GM23248 (cell line): ENCODE measurements around the gene USP17L21. TPM values are rescaled to one million over a fixed set of nuclear protein-coding genes. Genes with fewer than 3 reads are reported as not detected.

Experiments used
- polyA plus RNA-seq: library from polyadenylated mRNA; unstranded; fragments of >200 nt; fragmentation: Nextera tagmentation; extraction: Ambion mirVana; gene quantifications from 2 replicates; pipeline ENCODE4 v1.2.1, GENCODE V29; 2016
- total RNA-seq: library from RNA; depleted of rRNA; stranded (reverse); fragments of >200 nt; shearing (Covaris generic); gene quantifications from 2 replicates; pipeline ENCODE4 v1.2.3, GENCODE V29; 2014; rRNA removed

Gene USP17L21
- total and polyA plus RNA-seq, 2 experiments from 2014 or later: not detected

Other genes with a start within 250 kb of the USP17L21 start
- not detected in 2 replicates for gene FAM90A26, start 92.5 kb upstream of the USP17L21 start, total RNA-seq
- not detected in 2 replicates for gene FAM90A26, start 92.5 kb upstream of the USP17L21 start, polyA plus RNA-seq
- gene USP17L10, start 52.2 kb upstream of the USP17L21 start, total RNA-seq: not detected in 2 replicates
- gene USP17L10, start 52.2 kb upstream of the USP17L21 start, polyA plus RNA-seq: not detected in 2 replicates
- gene USP17L11, start 47.5 kb upstream of the USP17L21 start, total RNA-seq: not detected in 2 replicates
- not detected in 2 replicates for gene USP17L11, start 47.5 kb upstream of the USP17L21 start, polyA plus RNA-seq
- not detected in 2 replicates for gene USP17L12, start 42.7 kb upstream of the USP17L21 start, total RNA-seq
- not detected in 2 replicates for gene USP17L12, start 42.7 kb upstream of the USP17L21 start, polyA plus RNA-seq
- not detected in 2 replicates for gene USP17L13, start 38.0 kb upstream of the USP17L21 start, total RNA-seq
- not detected in 2 replicates for gene USP17L13, start 38.0 kb upstream of the USP17L21 start, polyA plus RNA-seq
- gene USP17L15, start 28.5 kb upstream of the USP17L21 start, total RNA-seq: not detected in 2 replicates
- not detected in 2 replicates for gene USP17L15, start 28.5 kb upstream of the USP17L21 start, polyA plus RNA-seq
- not detected in 2 replicates for gene USP17L17, start 19.0 kb upstream of the USP17L21 start, total RNA-seq
- gene USP17L17, start 19.0 kb upstream of the USP17L21 start, polyA plus RNA-seq: not detected in 2 replicates
- not detected in 2 replicates for gene USP17L18, start 14.2 kb upstream of the USP17L21 start, total RNA-seq
- not detected in 2 replicates for gene USP17L18, start 14.2 kb upstream of the USP17L21 start, polyA plus RNA-seq
- not detected in 2 replicates for gene USP17L19, start 9.5 kb upstream of the USP17L21 start, total RNA-seq
- not detected in 2 replicates for gene USP17L19, start 9.5 kb upstream of the USP17L21 start, polyA plus RNA-seq
- gene USP17L20, start 4.7 kb upstream of the USP17L21 start, total RNA-seq: not detected in 2 replicates
- gene USP17L20, start 4.7 kb upstream of the USP17L21 start, polyA plus RNA-seq: not detected in 2 replicates
- not detected in 2 replicates for gene USP17L22, start 4.7 kb downstream of the USP17L21 start, total RNA-seq
- gene USP17L22, start 4.7 kb downstream of the USP17L21 start, polyA plus RNA-seq: not detected in 2 replicates
- not detected in 2 replicates for gene USP17L24, start 62.3 kb downstream of the USP17L21 start, total RNA-seq
- not detected in 2 replicates for gene USP17L24, start 62.3 kb downstream of the USP17L21 start, polyA plus RNA-seq
- not detected in 2 replicates for gene USP17L25, start 67.0 kb downstream of the USP17L21 start, total RNA-seq
- gene USP17L25, start 67.0 kb downstream of the USP17L21 start, polyA plus RNA-seq: not detected in 2 replicates
- gene USP17L26, start 71.8 kb downstream of the USP17L21 start, total RNA-seq: not detected in 2 replicates
- gene USP17L26, start 71.8 kb downstream of the USP17L21 start, polyA plus RNA-seq: not detected in 2 replicates
- not detected in 2 replicates for gene USP17L5, start 76.5 kb downstream of the USP17L21 start, total RNA-seq
- gene USP17L5, start 76.5 kb downstream of the USP17L21 start, polyA plus RNA-seq: not detected in 2 replicates
- gene USP17L27, start 81.3 kb downstream of the USP17L21 start, total RNA-seq: not detected in 2 replicates
- not detected in 2 replicates for gene USP17L27, start 81.3 kb downstream of the USP17L21 start, polyA plus RNA-seq
- not detected in 2 replicates for gene USP17L28, start 86.0 kb downstream of the USP17L21 start, total RNA-seq
- not detected in 2 replicates for gene USP17L28, start 86.0 kb downstream of the USP17L21 start, polyA plus RNA-seq
- gene USP17L29, start 90.8 kb downstream of the USP17L21 start, total RNA-seq: not detected in 2 replicates
- gene USP17L29, start 90.8 kb downstream of the USP17L21 start, polyA plus RNA-seq: not detected in 2 replicates
- gene USP17L30, start 100.3 kb downstream of the USP17L21 start, total RNA-seq: not detected in 2 replicates
- gene USP17L30, start 100.3 kb downstream of the USP17L21 start, polyA plus RNA-seq: not detected in 2 replicates
- not detected in 2 replicates for gene DEFB131A, start 181.5 kb downstream of the USP17L21 start, total RNA-seq
- not detected in 2 replicates for gene DEFB131A, start 181.5 kb downstream of the USP17L21 start, polyA plus RNA-seq